Measurements from ENCODE around the gene PAM.

- TF ChIP-seq ZFX (CRISPR knock-in tag; IDR thresholded peaks at IDR 0.05; ENCODE audit: low read depth) (no peak), SKI (IDR thresholded peaks at IDR 0.05; ENCODE audit: partially characterized antibody) (no peak), TCF12 (IDR thresholded peaks at IDR 0.05) (no peak), TCF12 (CRISPR knock-in tag; IDR thresholded peaks at IDR 0.05) (no peak), STAT6 (CRISPR knock-in tag; IDR thresholded peaks at IDR 0.05; ENCODE audit: borderline replicate concordance) (no peak), THAP11 (CRISPR knock-in tag; IDR thresholded peaks at IDR 0.05) (no peak), SNRNP70 (IDR thresholded peaks at IDR 0.05; ENCODE audit: low read depth, low read length) (no peak), ELF1 (CRISPR knock-in tag; IDR thresholded peaks at IDR 0.05) (no peak), ZFP1 (CRISPR knock-in tag; IDR thresholded peaks at IDR 0.05) (no peak), WIZ (CRISPR knock-in tag; IDR thresholded peaks at IDR 0.05) (no peak), NCOR1 (IDR thresholded peaks at IDR 0.05; ENCODE audit: borderline replicate concordance, low read length) (no peak), CTCF (CRISPR knock-in tag; IDR thresholded peaks at IDR 0.05) (no peak)
Observed at GRCh38 chr5:102835717-102836116, 80.6 kb downstream of the PAM start.
